BLaER1 treated with 17β-estradiol and CSF1 and Interleukin-3, amounts not matched to agents 10 nM and 100 nM (cell line): Measurements from ENCODE around the gene GCH1.

Experiments used
- H3K27ac ChIP-seq, 11 experiments: shearing (Covaris generic); formaldehyde crosslinking; 2 replicates each; pipeline ENCODE4 v1.8.1; 2022
- H3K27me3 ChIP-seq, 11 experiments: shearing (Covaris generic); formaldehyde crosslinking; 2 replicates each; pipeline ENCODE4 v1.8.1; 2022
- H3K36me3 ChIP-seq, 11 experiments: shearing (Covaris generic); formaldehyde crosslinking; 2 replicates each; pipeline ENCODE4 v1.8.1; 2022
- H3K4me1 ChIP-seq, 10 experiments: shearing (Covaris generic); formaldehyde crosslinking; 2 replicates each; pipeline ENCODE4 v1.8.1; 2022
- H3K4me2 ChIP-seq, 11 experiments: shearing (Covaris generic); formaldehyde crosslinking; 2 replicates each; pipeline ENCODE4 v1.8.1; 2022
- H3K4me3 ChIP-seq, 10 experiments: shearing (Covaris generic); formaldehyde crosslinking; 2 replicates each; pipeline ENCODE4 v1.8.1; 2022
- H3K9ac ChIP-seq, 11 experiments: shearing (Covaris generic); formaldehyde crosslinking; 2 replicates each; pipeline ENCODE4 v1.8.1; 2022
- H3K9me3 ChIP-seq, 11 experiments: shearing (Covaris generic); formaldehyde crosslinking; replicated peaks in 1 of 11; 2 replicates each; pipeline ENCODE4 v1.8.1; 2022
- H4K20me1 ChIP-seq, 11 experiments: shearing (Covaris generic); formaldehyde crosslinking; 2 replicates each; pipeline ENCODE4 v1.8.1; 2022
- Cebpa-rat ChIP-seq, 11 experiments: shearing (Covaris generic); IDR thresholded peaks; 2 replicates each; pipeline ENCODE4 v1.8.1; 2022

Gene GCH1

GRCh38 chr14:54834727-54835126 lies 67.9 kb downstream of the GCH1 start:
- TF ChIP-seq Cebpa-rat (IDR thresholded peaks at IDR 0.05): no peak
- no peaks in the 10 kb centered on the region for H3K27me3 ChIP-seq
- no peak overlapping the region for H3K4me3 ChIP-seq
- H3K9me3 ChIP-seq: peaks cover 0 to 12% (median 7%) of the 10 kb centered on the region in 11 experiments; a peak in 8 of 22 replicates
- H3K4me2 ChIP-seq: no peak overlapping the region
- H3K36me3 ChIP-seq: peaks cover 0 to 19% (median under 1%) of the 10 kb centered on the region in 11 experiments; a peak in 9 of 22 replicates
- H4K20me1 ChIP-seq: no peaks in the 10 kb centered on the region
- no peak overlapping the region for H3K27ac ChIP-seq
- no peak overlapping the region for H3K9ac ChIP-seq
- H3K4me1 ChIP-seq: peaks cover 0 to 7% (median 0%) of the 10 kb centered on the region in 10 experiments; a peak in 6 of 20 replicates

GRCh38 chr14:54834081-54834480 lies 68.5 kb downstream of the GCH1 start:
- TF ChIP-seq Cebpa-rat (IDR thresholded peaks at IDR 0.05): no peak
- Histone ChIP-seq H3K4me3 (no peak overlapping the region), H3K4me2 (no peak overlapping the region), H3K4me1 (peaks cover 0 to under 1% (median 0%) of the 10 kb centered on the region in 10 experiments; a peak in 1 of 20 replicates), H3K36me3 (peaks cover 0 to 14% (median 0%) of the 10 kb centered on the region in 11 experiments; a peak in 5 of 22 replicates), H3K27me3 (no peaks in the 10 kb centered on the region), H3K9ac (no peak overlapping the region), H3K9me3 (peaks cover 0 to 12% (median 7%) of the 10 kb centered on the region in 11 experiments; a peak in 8 of 22 replicates), H4K20me1 (no peaks in the 10 kb centered on the region), H3K27ac (no peak overlapping the region)

GRCh38 chr14:54830650-54831049 lies 72.0 kb downstream of the GCH1 start:
- no peaks in the 10 kb centered on the region for H3K4me1 ChIP-seq
- H3K9ac ChIP-seq: no peak overlapping the region
- H3K4me2 ChIP-seq: no peak overlapping the region
- no peaks in the 10 kb centered on the region for H3K27me3 ChIP-seq
- H4K20me1 ChIP-seq: no peaks in the 10 kb centered on the region
- no peak overlapping the region for H3K27ac ChIP-seq
- 0 out of 22 replicates have a peak, but pooled peaks cover 0 to 7% (median 0%) of the 10 kb centered on the region in 11 experiments for H3K36me3 ChIP-seq
- H3K4me3 ChIP-seq: no peak overlapping the region
- H3K9me3 ChIP-seq: peaks cover 4 to 23% (median 14%) of the 10 kb centered on the region in 11 experiments; a peak in 16 of 22 replicates
- TF ChIP-seq Cebpa-rat (IDR thresholded peaks at IDR 0.05): no peak

- no peaks in the 10 kb centered on the region for H4K20me1 ChIP-seq
- no peaks in the 10 kb centered on the region for H3K27me3 ChIP-seq
- no peak overlapping the region for H3K4me3 ChIP-seq
- H3K4me2 ChIP-seq: no peak overlapping the region
- peaks cover 14 to 32% (median 22%) of the 10 kb centered on the region in 11 experiments for H3K9me3 ChIP-seq
- no peaks in the 10 kb centered on the region for H3K4me1 ChIP-seq
- no peak overlapping the region for H3K27ac ChIP-seq
- 0 out of 22 replicates have a peak, but pooled peaks cover 0 to under 1% (median 0%) of the 10 kb centered on the region in 11 experiments for H3K36me3 ChIP-seq
- no peak overlapping the region for H3K9ac ChIP-seq
- no peak for TF ChIP-seq Cebpa-rat (IDR thresholded peaks at IDR 0.05)
Measured at GRCh38 chr14:54829486-54830224, 73.0 kb downstream of the GCH1 start.

- Histone ChIP-seq H3K4me2 (no peak overlapping the region), H3K36me3 (no peaks in the 10 kb centered on the region), H3K9me3 (peaks cover 30 to 48% (median 37%) of the 10 kb centered on the region in 11 experiments), H3K9ac (no peak overlapping the region), H3K4me1 (no peaks in the 10 kb centered on the region), H3K27me3 (no peaks in the 10 kb centered on the region), H4K20me1 (no peaks in the 10 kb centered on the region), H3K27ac (no peak overlapping the region), H3K4me3 (no peak overlapping the region)
- no peak for TF ChIP-seq Cebpa-rat (IDR thresholded peaks at IDR 0.05)
Measured at GRCh38 chr14:54828037-54828436, 74.6 kb downstream of the GCH1 start.

- no peaks in the 10 kb centered on the region for H3K27me3 ChIP-seq
- H3K4me3 ChIP-seq: no peak overlapping the region; a peak in 1 of 20 replicates
- H3K36me3 ChIP-seq: no peaks in the 10 kb centered on the region
- H3K9ac ChIP-seq: no peak overlapping the region
- H3K4me1 ChIP-seq: no peaks in the 10 kb centered on the region
- peaks cover 32 to 47% (median 35%) of the 10 kb centered on the region in 11 experiments for H3K9me3 ChIP-seq
- no peak overlapping the region for H3K27ac ChIP-seq
- TF ChIP-seq Cebpa-rat (IDR thresholded peaks at IDR 0.05): no peak
- H3K4me2 ChIP-seq: no peak overlapping the region
- H4K20me1 ChIP-seq: no peaks in the 10 kb centered on the region
Measured at GRCh38 chr14:54823757-54824549, 78.7 kb downstream of the GCH1 start.

- Histone ChIP-seq H3K27me3 (no peaks in the 10 kb centered on the region), H4K20me1 (no peaks in the 10 kb centered on the region), H3K4me1 (no peaks in the 10 kb centered on the region), H3K27ac (no peak overlapping the region), H3K36me3 (no peaks in the 10 kb centered on the region), H3K9ac (no peak overlapping the region), H3K9me3 (peaks cover 32 to 47% (median 35%) of the 10 kb centered on the region in 11 experiments), H3K4me3 (no peak overlapping the region), H3K4me2 (no peak overlapping the region)
- TF ChIP-seq Cebpa-rat (IDR thresholded peaks at IDR 0.05): no peak
Measured at GRCh38 chr14:54822685-54823084, 79.9 kb downstream of the GCH1 start.

GRCh38 chr14:54818201-54819133 lies 84.2 kb downstream of the GCH1 start:
- no peaks in the 10 kb centered on the region for H3K36me3 ChIP-seq
- no peak overlapping the region for H3K4me2 ChIP-seq
- H4K20me1 ChIP-seq: no peaks in the 10 kb centered on the region
- H3K9me3 ChIP-seq: peaks cover 4 to 14% (median 10%) of the 10 kb centered on the region in 11 experiments
- no peak overlapping the region for H3K4me3 ChIP-seq
- no peak for TF ChIP-seq Cebpa-rat (IDR thresholded peaks at IDR 0.05)
- no peaks in the 10 kb centered on the region for H3K27me3 ChIP-seq
- no peak overlapping the region for H3K27ac ChIP-seq
- no peak overlapping the region for H3K9ac ChIP-seq
- peaks cover 0 to 10% (median 6%) of the 10 kb centered on the region in 10 experiments; a peak in 8 of 20 replicates for H3K4me1 ChIP-seq
